ENCODE results near the gene NUAK2.

NUAK2 gene

DNA sequence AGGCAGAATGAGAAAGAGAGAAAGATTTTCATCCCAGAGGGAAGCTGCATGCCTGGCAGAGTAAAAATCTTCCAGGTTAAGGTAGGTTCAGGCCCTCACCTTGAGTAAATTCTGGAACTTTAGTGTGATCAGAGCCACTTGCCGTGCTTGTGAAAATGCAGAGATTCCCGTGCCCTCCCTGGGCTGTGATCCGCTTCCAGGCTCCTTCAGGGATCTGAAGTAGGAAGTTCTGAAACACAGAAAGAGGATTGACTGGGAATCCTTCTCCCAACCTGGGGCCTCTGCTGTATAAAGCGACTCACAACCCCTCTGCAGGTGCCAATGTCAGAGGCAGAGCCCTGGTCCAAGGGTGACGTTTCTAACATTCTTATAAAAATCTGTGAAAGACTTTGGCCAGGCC, 26.6 kb downstream of the NUAK2 start:
- no peak for TF ChIP-seq POLR2AphosphoS5 (IDR thresholded peaks at IDR 0.05; ENCODE audit: low read depth, low read length)
- TF ChIP-seq, protein P1, sequence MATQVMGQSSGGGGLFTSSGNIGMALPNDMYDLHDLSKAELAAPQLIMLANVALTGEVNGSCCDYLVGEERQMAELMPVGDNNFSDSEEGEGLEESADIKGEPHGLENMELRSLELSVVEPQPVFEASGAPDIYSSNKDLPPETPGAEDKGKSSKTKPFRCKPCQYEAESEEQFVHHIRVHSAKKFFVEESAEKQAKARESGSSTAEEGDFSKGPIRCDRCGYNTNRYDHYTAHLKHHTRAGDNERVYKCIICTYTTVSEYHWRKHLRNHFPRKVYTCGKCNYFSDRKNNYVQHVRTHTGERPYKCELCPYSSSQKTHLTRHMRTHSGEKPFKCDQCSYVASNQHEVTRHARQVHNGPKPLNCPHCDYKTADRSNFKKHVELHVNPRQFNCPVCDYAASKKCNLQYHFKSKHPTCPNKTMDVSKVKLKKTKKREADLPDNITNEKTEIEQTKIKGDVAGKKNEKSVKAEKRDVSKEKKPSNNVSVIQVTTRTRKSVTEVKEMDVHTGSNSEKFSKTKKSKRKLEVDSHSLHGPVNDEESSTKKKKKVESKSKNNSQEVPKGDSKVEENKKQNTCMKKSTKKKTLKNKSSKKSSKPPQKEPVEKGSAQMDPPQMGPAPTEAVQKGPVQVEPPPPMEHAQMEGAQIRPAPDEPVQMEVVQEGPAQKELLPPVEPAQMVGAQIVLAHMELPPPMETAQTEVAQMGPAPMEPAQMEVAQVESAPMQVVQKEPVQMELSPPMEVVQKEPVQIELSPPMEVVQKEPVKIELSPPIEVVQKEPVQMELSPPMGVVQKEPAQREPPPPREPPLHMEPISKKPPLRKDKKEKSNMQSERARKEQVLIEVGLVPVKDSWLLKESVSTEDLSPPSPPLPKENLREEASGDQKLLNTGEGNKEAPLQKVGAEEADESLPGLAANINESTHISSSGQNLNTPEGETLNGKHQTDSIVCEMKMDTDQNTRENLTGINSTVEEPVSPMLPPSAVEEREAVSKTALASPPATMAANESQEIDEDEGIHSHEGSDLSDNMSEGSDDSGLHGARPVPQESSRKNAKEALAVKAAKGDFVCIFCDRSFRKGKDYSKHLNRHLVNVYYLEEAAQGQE (IDR thresholded peaks at IDR 0.05; ENCODE audit: insufficient read depth in 1 of 2, low read depth in 2 of 2, low read length in 2 of 2) = no peak
- TF ChIP-seq SIN3A (IDR thresholded peaks at IDR 0.05; ENCODE audit: borderline replicate concordance, insufficient read depth, low read length) = no peak
- no peak for TF ChIP-seq FOXP2 (optimal IDR thresholded peaks at IDR 0.05; ENCODE audit: borderline replicate concordance, extremely low read depth, extremely low read length, insufficient read depth)
- TF ChIP-seq TAF1 (IDR thresholded peaks at IDR 0.05; ENCODE audit: borderline replicate concordance, insufficient read depth, low read length) = no peak

DNA sequence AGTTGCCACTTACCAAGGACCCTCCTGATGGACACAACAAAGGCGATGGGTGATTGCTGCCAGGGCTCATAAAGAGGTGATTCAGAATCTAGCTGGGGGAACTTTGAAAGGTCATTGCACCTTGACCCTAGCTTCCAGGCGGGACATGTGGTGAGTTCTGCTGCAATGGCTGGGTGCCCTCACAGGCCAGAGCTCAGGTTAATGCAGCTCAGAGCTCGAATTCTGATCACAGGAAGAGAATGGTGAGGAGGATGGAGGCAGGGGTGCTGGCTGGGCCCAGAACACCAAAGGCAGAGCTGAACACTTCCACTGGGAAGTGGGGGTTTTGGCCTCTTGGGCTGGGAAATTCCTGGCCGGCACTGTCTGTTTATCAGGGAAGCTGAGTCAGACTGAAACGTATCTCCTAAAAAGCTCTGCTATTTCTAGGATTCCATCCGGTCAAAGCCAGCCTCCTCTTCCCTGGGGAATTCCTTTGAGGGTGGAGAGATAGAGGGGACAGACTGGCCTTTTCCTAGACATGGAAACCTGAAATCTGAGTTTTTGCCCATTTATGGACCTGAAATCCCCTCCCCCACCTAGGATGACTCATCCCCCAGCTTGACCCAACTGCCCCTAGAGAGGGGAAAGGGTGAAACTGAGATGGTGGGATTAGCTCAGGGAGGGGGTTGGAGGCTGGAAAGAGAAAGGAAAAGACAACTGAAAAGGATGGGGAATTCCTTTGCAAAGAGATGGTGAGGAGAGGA, 27.2 kb downstream of the NUAK2 start:
- TF ChIP-seq FOXP2 (optimal IDR thresholded peaks at IDR 0.05; ENCODE audit: borderline replicate concordance, extremely low read depth, extremely low read length, insufficient read depth) (no peak), SIN3A (IDR thresholded peaks at IDR 0.05; ENCODE audit: borderline replicate concordance, insufficient read depth, low read length) (no peak), TAF1 (IDR thresholded peaks at IDR 0.05; ENCODE audit: borderline replicate concordance, insufficient read depth, low read length) (no peak), POLR2AphosphoS5 (IDR thresholded peaks at IDR 0.05; ENCODE audit: low read depth, low read length) (no peak)
- TF ChIP-seq, protein P1 (IDR thresholded peaks at IDR 0.05; ENCODE audit: insufficient read depth in 1 of 2, low read depth in 2 of 2, low read length in 2 of 2) = no peak

DNA sequence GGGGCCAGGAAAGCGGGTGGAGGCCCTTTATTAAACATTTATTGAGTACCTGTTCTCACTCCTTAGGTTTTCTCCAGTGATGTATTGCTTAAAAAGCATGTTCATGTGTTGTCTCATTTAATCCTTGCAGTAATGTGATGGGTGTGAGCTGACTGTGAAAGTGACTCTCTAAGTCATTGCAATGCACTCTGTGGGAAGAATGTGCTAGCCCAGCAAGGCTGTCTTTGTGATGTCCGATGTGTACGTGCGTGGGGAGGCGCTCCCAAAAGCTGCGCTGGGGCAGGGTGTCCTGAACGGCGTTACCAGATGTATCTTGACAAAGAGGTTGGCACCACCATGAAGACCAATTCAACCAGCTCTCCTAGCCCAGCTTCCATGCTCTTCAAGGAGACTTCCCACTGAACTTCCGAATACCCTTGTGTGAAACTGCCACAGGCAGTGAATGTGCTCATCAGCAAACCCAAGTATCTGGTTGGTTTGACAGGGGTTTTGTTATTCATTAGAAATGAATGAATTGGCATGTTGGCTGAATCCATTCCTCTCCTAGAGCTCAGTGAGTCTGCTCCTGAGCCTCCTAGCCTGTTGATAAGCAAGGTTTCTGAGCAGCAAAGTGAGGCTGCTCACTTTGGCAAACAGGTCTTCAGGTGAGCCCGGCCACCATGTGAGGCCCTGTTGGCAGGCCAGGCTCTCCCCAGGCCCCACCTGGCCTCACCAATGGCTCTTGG, 28.0 kb downstream of the NUAK2 start:
- TF ChIP-seq, protein P1 (IDR thresholded peaks at IDR 0.05; ENCODE audit: insufficient read depth in 1 of 2, low read depth in 2 of 2, low read length in 2 of 2) = no peak
- TF ChIP-seq FOXP2 (optimal IDR thresholded peaks at IDR 0.05; ENCODE audit: borderline replicate concordance, extremely low read depth, extremely low read length, insufficient read depth) (no peak), POLR2AphosphoS5 (IDR thresholded peaks at IDR 0.05; ENCODE audit: low read depth, low read length) (no peak), SIN3A (IDR thresholded peaks at IDR 0.05; ENCODE audit: borderline replicate concordance, insufficient read depth, low read length) (no peak), TAF1 (IDR thresholded peaks at IDR 0.05; ENCODE audit: borderline replicate concordance, insufficient read depth, low read length) (no peak)

DNA sequence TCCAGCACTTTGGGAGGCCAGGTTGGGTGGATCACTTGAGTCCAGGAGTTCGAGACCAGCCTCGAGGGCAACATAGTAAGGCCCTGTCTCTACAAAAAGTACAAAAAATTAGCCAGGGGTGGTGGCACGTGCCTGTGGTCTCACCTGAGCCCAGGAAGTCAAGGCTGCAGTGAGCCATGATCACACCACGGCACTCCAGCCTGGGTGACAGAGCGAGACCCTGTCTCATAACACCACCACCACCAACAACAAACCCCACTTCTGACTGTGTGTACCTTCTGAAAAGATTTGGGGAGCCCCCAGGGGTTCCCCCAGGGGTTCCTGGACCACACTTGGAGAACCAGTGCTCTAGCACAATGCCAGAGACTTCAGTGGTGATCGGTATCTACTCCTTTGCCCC, 29.9 kb downstream of the NUAK2 start:
- TF ChIP-seq POLR2AphosphoS5 (IDR thresholded peaks at IDR 0.05; ENCODE audit: low read depth, low read length) = no peak
- TF ChIP-seq, protein P1 (IDR thresholded peaks at IDR 0.05; ENCODE audit: insufficient read depth in 1 of 2, low read depth in 2 of 2, low read length in 2 of 2) = no peak
